HG02852 (cell line): ENCODE results near the gene P3H4.

ENCODE experiments used
- ATAC-seq: cut with Tn5 transposase; IDR thresholded peaks from one replicate; pipeline ENCODE4 v1.9.1; 2021; ENCODE audit warnings: mild to moderate bottlenecking, moderate library complexity; ENCODE audit not compliant: unreplicated experiment

The P3H4 gene

DNA sequence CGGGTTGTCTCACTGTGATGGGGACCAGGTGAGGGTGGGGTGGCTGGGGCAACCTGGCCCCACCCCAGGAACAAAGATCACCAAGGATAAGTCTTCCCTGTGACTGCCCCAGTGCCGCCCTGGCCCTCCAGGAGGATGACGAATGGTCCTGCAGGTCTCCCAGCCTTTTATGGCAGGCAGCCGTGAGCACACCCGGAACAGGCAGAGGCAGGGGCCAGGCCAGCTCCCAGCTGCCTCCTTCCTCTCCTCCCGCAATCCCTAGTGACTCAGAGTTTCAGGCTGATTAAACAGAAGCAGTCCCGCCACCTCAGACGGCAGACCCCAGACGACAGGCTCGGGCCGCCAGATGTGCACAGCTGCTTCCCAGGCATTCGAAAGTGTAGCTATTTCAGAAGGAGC, 38.6 kb downstream of the P3H4 start:
- no peak for ATAC-seq

DNA sequence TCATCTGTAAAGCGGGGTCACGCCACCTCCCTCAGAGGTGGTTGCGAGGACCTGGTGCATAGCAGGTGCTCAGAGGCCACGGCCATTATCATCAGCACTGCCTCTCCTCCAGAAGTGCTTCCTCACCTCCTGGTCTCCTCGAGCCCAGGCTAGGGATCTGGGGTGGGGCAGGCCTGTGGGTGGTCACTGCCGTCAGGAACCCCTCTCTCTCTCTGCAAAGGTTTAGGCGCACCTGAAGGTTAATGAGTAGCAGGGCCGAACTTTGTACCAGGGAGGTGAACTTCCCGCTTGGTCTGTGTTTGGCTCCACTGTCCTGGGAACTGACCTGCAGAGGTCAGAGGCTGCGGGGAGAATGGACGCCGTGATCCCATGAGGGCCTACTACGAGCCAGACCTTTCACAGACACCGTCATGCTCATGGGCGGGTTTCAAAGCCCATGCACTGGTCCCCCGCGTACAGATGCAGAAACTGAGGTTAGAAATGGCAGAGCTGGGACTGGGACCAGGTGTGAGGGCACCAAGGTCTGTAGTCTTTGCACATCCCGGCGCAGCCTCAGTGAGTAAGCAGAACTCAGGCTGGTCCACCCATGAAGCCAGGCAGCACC, 39.1 kb downstream of the P3H4 start:
- ATAC-seq = no peak

DNA sequence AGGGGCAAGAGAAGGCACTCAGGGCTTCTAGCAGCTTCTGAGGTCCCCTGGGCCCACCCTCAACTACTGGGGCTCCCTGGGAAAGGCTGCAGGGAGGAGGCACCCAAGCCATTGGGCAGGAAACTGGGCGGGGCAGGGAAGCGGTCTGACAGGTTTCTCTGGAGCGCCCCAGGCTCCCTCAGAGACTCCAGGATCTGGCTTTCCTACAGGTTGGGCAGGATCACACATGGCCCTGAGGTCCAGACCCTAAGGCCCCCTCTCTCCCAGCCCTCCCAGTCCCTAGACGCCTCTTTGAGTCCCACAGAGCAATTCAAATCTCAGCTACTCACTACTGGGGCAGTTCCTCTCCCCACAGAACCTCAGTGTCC, 39.5 kb downstream of the P3H4 start:
- no peak for ATAC-seq

DNA sequence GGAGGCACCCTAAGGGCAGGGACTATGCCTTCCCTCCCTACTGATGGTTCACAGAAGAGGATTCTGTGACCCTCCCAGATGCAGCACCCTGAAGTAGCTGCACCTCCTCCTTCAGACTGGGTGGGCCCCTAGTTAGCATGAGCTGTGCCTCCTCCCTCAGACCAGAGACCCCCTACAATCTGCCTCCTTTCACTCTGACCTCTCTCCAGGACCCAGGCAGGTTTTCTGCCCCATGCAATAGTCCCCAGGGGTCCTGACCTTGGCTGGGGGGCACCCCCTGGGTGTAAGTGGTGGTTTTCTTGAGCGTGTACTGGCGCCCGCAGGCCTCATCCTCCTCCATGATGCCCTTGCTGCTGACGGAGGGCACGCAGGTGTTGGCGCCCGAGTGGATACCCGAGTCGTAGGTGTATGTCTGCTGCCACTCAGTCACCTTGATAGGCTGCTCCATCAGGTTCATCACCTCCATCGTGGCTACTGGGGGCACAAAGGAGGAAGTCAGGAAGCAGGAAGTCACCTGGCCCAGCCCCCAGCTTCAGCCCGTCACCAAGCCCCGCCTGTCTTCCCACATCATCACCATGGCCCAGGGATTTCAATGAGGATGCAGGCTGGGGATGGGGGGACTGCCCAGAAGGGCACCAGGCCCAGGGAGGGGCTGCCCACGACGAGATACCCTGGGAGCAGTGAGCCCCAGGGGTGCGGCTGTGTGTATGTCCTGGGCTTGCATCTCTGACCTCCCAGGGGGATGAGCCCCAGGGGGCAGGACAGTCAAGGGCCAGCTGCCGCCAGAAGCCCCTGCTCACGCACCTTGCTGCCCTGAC, 40.2 kb downstream of the P3H4 start:
- ATAC-seq = no peak

DNA sequence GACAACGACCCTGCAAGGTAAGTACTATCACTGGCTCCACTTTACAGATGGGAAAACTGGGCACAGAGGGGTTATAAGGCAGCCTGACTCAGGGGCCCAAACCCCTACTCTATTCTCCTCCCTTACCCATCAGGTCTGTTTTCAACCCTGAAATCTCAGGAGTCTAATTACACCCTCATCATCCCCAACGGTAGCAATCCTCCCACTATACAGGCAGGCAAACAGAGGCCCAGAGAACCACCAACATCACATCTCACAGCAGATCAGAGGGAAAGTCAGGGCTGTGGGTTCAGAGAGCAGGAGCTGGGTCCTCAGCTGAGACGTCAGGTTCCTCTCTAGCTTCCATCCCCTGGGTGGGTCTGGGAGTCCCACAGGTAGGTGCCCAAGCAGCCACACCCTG, 41.8 kb downstream of the P3H4 start:
- no peak for ATAC-seq

DNA sequence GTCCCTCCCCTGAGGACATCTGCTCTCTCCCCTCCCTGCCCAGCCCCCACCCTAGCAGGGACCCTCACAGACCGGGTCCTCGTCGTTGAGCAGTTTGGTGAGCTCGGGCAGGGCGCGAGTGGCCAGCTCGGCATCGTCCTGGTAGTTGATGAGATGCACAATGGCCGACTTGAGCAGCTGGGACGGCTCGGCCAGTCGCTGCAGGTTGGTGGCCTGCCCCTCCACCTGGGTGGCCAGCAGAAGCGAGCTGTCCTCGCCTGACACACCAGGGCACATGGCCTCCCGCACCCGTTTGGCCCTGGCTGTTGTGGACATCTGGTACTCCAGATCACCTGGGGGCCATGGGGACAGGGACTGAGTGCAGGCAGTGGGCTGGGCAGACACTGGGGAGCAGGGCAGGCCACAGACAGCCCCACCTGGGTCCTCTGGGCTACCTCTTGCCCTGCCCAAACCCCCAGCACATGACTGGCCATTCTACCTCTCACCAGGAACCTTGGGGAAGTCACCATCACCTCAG, 42.3 kb downstream of the P3H4 start:
- no peak for ATAC-seq

DNA sequence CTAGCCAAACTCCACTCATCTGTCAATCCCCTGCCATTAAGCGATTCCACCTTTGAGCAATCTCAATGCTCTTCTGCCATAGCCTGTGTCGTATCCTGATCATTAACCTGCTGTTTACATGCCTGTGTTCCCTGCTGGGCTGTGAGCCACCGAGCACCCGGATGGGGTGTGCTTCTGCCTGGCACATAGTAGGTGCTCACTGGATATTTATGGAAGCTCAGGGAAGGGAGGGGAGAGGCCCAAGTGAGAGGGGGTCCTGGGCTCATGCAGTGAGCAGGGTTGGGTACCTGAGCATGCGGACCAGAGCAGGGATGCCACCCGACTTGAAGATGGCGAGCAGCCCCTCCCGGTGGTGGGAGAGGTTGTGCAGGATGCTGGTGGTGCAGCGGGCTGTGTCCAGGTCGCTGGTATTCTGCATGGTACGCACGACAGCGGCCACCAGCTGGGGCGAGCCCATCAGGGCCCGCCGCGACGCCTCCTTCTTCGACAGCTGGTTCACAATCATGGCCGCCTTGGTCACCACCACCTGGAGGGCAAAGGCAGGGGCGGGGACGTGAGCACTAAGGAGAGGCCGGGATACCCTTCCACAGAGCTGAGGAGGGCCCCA, 43.0 kb downstream of the P3H4 start:
- no peak for ATAC-seq

DNA sequence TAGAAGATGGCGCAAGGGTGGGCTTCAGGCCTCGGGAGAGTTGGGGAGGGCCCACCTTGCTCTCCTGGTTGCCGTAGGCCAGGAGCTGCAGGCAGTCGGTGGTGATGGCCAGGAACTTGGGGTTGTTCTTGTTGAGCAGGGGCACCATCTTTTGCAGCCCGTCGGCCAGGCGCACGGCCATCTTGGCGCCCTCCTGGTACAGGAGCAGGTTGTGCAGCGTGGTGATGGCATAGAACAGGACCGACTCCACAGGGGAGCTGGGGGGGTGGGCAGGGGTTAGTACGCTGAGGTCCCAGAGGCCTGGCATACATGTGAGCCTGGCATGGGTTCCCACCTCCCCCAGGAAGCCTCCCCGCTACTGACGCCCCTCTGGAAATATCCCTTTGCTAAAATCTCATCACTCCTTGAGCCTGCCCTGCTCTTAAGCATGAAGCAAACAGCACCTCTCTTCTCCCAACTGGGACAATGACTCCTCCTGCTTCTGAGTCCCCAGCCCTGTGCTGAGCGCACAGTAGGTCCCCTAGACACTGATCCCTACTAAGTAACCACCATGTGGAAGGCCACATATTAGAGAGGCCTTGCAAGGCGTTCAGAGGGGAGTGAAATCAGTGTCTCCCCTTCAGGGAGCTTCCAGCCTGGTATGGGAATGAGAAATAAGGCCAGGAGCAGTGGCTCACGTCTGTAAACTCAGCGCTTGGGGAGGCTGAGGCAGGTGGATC, 44.3 kb downstream of the P3H4 start:
- no peak for ATAC-seq

DNA sequence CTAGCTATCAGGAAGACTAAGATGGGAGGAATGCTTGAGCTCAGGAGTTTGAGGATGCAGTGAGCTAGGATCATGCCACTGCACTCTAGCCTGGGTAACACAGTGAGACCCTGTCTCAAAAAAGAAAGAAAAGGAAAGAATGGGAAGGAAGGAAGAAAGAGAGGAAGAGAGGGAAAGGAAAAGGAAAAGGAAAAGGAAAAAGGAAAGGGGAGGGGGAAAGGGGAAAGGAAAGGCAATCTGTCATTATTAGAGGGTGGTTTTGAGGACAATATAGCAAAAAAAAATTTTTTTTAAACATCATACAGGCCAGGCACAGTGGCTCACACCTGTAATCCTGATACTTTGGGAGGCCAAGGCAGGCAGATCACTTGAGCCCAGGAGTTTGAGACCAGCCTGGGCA, 45.6 kb downstream of the P3H4 start:
- ATAC-seq = no peak

DNA sequence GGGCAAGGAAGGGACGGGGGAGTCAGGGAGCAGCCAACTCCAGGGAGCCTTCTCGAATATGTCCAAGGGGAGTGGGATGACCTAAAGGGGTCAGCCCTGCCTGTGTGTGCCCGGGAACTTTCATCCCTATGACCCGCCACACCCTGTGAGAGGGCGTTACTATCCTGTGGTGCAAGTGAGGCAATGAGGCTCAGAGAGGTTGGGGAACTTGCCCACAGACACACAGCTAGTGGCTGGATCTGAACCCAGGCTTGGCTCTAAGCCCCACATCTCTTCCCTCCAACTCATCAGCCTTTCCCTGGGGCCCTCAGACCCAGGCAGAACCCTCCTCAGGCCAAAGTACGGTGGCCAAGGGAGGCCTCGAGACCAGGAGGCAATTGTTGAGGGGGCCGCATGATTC, 48.4 kb downstream of the P3H4 start:
- no peak for ATAC-seq

DNA sequence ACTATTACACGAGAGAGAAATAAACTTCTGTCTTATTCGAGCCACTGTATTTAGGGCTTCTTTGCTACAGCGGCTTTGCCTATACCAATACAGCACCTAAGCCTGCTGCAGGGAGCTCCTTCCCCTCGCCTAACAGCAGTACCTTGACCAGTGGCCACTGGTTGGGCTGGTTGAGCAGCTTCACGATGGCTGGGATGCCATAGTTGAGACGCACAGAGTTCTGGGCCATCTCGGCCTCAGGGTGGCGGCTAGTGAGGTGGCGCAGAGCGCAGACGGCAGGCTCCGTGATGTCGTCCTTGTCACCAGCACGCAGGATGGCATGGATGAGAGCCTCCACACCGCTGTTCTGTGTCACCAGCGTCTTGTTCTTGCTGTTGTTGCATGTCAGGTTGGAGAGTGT, 48.9 kb downstream of the P3H4 start:
- ATAC-seq = no peak

DNA sequence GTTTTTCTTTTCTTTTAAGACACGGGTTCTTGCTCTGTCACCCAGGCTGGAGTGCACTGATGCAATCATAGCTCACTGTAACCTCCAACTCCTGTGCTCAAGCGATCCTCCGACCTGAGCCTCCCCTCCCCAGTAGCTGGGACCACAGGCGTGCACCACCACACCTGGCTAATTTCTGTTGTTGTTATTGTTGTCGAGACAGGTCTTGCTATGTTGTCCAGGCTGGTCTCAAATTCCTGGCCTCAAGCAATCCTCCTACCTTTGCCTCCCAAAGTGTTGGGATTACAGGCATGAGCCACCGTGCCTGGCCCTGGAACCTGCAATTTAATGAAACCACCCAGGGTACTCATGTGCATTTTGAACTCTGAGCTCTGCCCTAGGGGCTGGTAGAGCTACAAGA, 49.4 kb downstream of the P3H4 start:
- ATAC-seq = no peak

DNA sequence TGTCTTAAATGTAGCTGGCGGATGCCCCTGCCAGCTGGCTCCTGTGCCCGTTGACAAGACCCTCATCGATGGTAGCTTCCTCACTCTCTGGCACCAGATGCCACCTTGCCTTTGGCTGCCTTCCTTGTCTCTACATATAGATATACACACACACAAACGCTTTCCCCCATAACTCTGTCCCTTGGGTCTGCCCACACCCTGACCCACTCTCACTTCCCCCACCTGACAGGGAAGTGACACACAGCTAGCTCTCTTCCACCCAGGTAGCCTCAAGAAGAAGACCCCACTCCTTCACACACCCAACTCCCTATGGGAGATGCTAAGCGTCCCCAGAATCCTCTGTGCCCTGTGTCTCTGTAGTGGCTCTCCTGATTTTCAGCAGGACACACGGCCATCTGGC, 50.9 kb downstream of the P3H4 start:
- ATAC-seq = no peak

DNA sequence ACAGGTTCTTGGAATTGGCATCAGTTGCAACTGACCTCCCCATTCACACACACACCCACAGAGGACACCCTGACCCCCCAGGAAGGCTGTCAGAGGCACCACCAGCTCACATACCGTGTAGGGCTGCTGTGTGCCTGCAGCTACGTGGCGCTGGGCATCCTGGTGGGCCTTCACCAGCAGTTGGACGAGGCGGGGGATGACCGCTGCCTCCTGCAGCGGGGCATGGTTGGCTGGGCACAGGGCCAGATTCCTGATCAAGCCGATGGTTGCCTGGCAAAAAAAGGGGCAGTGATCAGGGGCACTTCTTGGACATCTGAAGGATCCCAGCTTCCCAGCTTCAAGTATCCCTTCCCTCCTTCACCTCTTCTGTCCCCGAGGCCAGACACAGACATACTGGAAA, 53.1 kb downstream of the P3H4 start:
- ATAC-seq = no peak

DNA sequence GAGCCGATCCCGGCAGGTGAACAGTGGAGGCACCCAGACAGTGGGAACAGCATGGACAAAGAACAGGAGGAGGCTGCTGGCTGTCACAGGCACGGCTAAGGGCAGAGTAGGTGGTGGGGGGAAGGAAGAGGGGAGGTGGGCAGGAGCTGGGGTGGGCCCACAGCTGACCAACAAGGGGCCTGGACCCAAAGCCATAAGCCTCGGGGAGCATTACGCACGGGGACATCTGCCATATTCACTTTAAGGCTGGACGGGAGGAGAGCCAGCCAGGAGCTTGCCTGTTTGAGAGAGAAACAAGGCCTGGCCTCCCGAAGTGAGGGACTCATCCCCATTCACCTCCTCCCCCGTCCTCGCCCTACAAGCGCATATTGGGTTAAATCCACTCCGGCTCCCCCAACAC, 57.7 kb downstream of the P3H4 start:
- ATAC-seq = no peak
